Skin epidermis (tissue), 12 donors: ENCODE data around the gene AIFM3.

Experiments
- H3K27ac ChIP-seq, 21 experiments: fragments of 200-600 bp; sonication (generic) in 11 of 21; one replicate each; pipeline ENCODE4 v1.5.0; 2020; ENCODE audit warnings: mild to moderate bottlenecking in 3 of 21, inconsistent platforms in 2 of 21, moderate library complexity in 2 of 21
- H3K4me3 ChIP-seq, 7 experiments: fragments of 200-600 bp; sonication (generic) in 2 of 7; one replicate each; pipeline ENCODE4 v1.5.0; 2020; ENCODE audit warnings: inconsistent platforms in 2 of 7, mild to moderate bottlenecking in 2 of 7, moderate library complexity in 1 of 7

Gene AIFM3

GRCh38 chr22:21015466-21016006 is 48.5 kb downstream of the AIFM3 start:
- H3K27ac ChIP-seq = peak overlapping the region in 2 of 21 experiments; percentile 2 to 65
- no peak overlapping the region for H3K4me3 ChIP-seq

- no peak overlapping the region for H3K27ac ChIP-seq
- no peak overlapping the region for H3K4me3 ChIP-seq
Measured at GRCh38 chr22:21016644-21017420, 49.8 kb downstream of the AIFM3 start.

GRCh38 chr22:21018314-21018713 is 51.3 kb downstream of the AIFM3 start:
- H3K4me3 ChIP-seq = no peak overlapping the region
- H3K27ac ChIP-seq = no peak overlapping the region

GRCh38 chr22:21020802-21021429 is 53.9 kb downstream of the AIFM3 start:
- no peak overlapping the region for H3K4me3 ChIP-seq
- H3K27ac ChIP-seq = no peak overlapping the region

GRCh38 chr22:21022507-21022906 is 55.5 kb downstream of the AIFM3 start:
- H3K27ac ChIP-seq = no peak overlapping the region
- no peak overlapping the region for H3K4me3 ChIP-seq

DNA sequence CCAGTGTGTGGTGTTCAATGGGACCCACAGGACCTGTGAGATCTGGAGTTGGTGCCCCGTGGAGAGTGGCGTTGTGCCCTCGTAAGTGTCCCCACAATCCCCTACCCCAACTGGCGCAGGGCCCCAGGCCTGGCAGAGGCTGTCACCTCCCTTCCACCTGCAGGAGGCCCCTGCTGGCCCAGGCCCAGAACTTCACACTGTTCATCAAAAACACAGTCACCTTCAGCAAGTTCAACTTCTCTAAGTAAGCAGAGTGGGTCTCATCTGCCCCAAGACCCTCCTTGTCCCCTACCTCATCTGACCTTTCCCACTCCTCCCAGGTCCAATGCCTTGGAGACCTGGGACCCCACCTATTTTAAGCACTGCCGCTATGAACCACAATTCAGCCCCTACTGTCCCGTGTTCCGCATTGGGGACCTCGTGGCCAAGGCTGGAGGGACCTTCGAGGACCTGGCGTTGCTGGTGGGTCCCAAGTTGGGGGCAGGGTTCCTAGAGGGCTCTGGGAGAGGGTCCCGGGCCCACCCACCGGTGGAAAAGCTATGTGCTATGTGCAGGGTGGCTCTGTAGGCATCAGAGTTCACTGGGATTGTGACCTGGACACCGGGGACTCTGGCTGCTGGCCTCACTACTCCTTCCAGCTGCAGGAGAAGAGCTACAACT is 56.0 kb downstream of the AIFM3 start:
- no peak overlapping the region for H3K27ac ChIP-seq
- no peak overlapping the region for H3K4me3 ChIP-seq

DNA sequence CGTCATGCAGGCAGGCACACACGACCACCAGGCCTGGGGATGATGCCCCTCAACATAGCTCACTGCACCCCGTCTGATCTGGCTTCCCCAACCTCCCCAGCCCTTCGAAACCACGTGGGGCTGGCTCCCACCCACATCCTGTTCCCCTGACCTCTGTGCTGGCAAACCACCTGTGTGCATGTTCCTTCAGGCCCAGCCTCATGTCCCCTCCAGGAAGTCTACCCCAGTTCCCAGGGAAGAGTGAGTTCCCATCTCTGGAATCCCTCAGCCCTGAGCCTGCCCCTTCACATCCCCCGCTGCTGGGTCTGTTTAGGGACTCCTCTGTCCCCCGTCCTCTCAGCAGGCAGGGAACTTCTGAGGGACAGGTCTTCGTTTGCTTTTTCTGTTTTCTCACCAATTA is 58.2 kb downstream of the AIFM3 start:
- Histone ChIP-seq H3K4me3 (no peak overlapping the region), H3K27ac (peak overlapping the region in 2 of 21 experiments; percentile 21 to 35)

- Histone ChIP-seq H3K27ac (peak overlapping the region in 2 of 21 experiments; percentile 21 to 35), H3K4me3 (peak overlapping the region in 1 of 7 experiments; percentile 2)
Measured at GRCh38 chr22:21025763-21026755, 59.0 kb downstream of the AIFM3 start.

DNA sequence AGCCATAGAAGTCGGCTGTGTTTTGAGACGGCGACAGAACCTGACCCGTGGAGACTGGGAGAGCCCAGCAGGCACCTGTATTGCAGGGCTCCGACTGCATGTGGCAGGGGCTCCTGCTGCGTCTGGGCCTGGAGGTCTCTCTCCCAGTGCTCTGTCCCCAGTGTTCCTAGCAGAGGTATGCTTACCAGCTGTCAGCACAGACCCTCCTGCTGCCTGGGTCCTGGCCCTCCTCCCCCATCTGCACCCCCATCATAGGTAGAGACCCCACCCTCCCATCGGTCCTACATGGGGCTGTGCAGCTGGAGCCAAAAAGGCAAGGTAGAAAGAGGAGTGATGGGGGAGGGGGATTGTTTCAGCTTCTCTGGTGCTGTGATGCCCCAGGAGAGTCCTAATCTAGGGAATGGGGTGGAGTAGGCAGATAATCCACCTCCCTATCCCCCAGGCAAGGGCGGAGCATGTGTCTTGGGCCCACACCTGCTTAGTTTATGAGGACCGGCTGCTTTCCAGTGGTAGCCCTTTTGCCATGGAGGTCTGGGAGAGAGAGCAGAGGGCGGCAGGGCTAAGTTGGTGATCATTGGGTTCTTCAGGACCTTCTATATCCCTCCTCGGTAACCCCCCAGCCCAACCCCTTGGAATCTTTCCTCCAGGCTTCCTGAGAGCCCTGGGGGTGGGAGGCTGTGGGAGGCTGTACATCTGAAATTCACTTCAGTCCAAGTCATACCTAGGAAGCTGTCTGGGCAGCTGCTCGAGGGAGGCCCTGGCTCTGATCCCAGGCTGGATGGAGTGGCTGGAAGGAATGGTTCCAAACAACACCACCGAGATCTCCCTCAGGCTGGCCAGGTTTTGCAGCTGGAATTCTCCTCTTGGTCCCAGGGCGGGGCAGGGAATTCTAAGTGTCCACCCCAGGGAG is 60.0 kb downstream of the AIFM3 start:
- H3K4me3 ChIP-seq = no peak overlapping the region
- H3K27ac ChIP-seq = no peak overlapping the region

GRCh38 chr22:21028277-21029251 is 61.5 kb downstream of the AIFM3 start:
- Histone ChIP-seq H3K27ac (no peak overlapping the region), H3K4me3 (no peak overlapping the region)

DNA sequence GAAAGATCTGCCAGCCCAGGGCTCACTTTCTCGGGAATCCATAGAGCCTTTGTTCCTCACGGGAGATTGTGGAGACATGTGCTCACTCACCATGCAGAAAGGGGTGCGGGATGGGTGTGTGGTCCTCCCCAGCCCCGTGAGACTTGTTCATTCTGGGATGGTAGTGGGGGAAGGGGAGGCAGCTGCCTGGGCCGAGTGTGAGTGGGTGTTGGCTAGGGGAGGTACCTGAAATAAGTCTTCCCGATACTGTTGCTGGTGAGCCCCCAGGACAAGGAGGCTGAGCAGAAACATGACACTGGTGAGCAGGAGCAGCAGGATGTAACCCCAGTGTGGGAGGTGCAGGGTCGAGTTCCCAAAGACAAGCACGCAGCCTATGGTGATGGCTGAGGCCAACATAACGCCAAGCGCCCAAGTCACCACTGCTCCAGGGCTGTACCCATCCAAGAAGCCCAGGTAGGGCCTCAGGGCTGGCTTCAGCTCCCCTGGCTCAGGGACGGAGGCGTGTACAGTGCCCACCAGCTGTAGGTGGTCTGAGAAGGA is 62.5 kb downstream of the AIFM3 start:
- Histone ChIP-seq H3K4me3 (no peak overlapping the region), H3K27ac (no peak overlapping the region)

DNA sequence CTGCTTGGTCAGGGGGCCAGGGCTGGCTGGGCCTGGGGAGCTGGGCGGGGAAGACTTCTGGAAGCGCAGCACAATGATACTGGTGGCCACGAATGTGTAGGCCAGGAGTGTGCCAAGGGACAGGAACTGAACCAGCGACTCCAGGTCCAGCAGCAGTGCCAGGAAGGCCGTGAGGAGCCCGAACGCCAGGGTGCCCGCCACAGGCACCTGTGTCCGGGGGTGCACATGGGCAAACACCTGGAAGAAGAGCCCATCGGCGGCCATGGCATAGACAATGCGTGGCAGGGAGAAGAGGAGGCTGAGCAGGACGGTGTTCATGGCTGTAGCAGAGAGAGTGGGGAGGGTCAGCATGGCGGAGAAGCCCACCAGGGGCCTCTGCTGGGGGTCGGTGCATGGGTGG is 63.0 kb downstream of the AIFM3 start:
- H3K27ac ChIP-seq = no peak overlapping the region
- H3K4me3 ChIP-seq = no peak overlapping the region
